ENCODE results near the gene SCLT1. TPM values are rescaled to one million over a fixed set of nuclear protein-coding genes. Genes with fewer than 3 reads are reported as not detected.

SCLT1 gene
- total and polyA plus RNA-seq, 2 of the 13 experiments (the other 11 are each of a cell fraction or from before 2014, with no cell fraction given) = 1.5 to 8.7 TPM

GRCh38 chr4:129095811-129096454 is 2.6 kb upstream of the SCLT1 start, which contains the start of gene C4orf33 (continued):
- TF ChIP-seq AHR (CRISPR knock-in tag; IDR thresholded peaks at IDR 0.05) (no peak), PHF8 (CRISPR knock-in tag; IDR thresholded peaks at IDR 0.05) (peak; percentile 52; the same call in 1 of the 2 replicates), ZNF576 (CRISPR knock-in tag; IDR thresholded peaks at IDR 0.05) (no peak), RNF2 (conservative IDR thresholded peaks at IDR 0.05; ENCODE audit: low read depth) (no peak), NR2F6 (IDR thresholded peaks at IDR 0.05) (peak; percentile 33; the same call in 1 of the 2 replicates), NR2F6 (CRISPR knock-in tag; IDR thresholded peaks at IDR 0.05) (no peak), ZBTB2 (CRISPR knock-in tag; IDR thresholded peaks at IDR 0.05; ENCODE audit: low read depth) (no peak), SALL2 (CRISPR knock-in tag; IDR thresholded peaks at IDR 0.05) (no peak), ZFP62 (CRISPR knock-in tag; IDR thresholded peaks at IDR 0.05) (no peak), DBP (CRISPR knock-in tag; IDR thresholded peaks at IDR 0.05; ENCODE audit: not compliant biosample characterization) (no peak), ZBTB39 (CRISPR knock-in tag; IDR thresholded peaks at IDR 0.05) (no peak), SAP130 (CRISPR knock-in tag; IDR thresholded peaks at IDR 0.05; ENCODE audit: low read depth) (peak; percentile 73), ZNF24 (IDR thresholded peaks at IDR 0.05) (no peak), MEIS2 (CRISPR knock-in tag; IDR thresholded peaks at IDR 0.05) (no peak), PCBP2 (optimal IDR thresholded peaks at IDR 0.05; ENCODE audit: low read depth, low read length, poor library complexity, severe bottlenecking) (no peak), BATF2 (CRISPR knock-in tag; IDR thresholded peaks at IDR 0.05) (no peak), PHF20 (CRISPR knock-in tag; IDR thresholded peaks at IDR 0.05) (no peak), THAP11 (CRISPR knock-in tag; IDR thresholded peaks at IDR 0.05) (0 out of 2 replicates have a peak, but pooled peaks have one; percentile 12), FOXK2 (IDR thresholded peaks at IDR 0.05) (no peak), HNRNPUL1 (IDR thresholded peaks at IDR 0.05; ENCODE audit: low read depth, low read length) (no peak), NAIF1 (CRISPR knock-in tag; IDR thresholded peaks at IDR 0.05; ENCODE audit: borderline replicate concordance) (no peak), POLR2AphosphoS2 (IDR thresholded peaks at IDR 0.05; ENCODE audit: low read depth, low read length) (no peak), TAF1 (CRISPR knock-in tag; IDR thresholded peaks at IDR 0.05) (no peak), POLR2G (IDR thresholded peaks at IDR 0.05; ENCODE audit: low read depth, low read length) (peak; percentile 49; the same call in 1 of the 2 replicates), ZNF276 (CRISPR knock-in tag; IDR thresholded peaks at IDR 0.05; ENCODE audit: low read depth) (no peak)

Measured in HepG2 (cell line).